ENCODE results near the gene ALG8.

ALG8 gene

GRCh38 chr11:78163828-78164227 lies 24.4 kb upstream of the ALG8 start:
- Histone ChIP-seq H3K9me3 (ENCODE audit: low read depth, low read length) (no peaks in the 10 kb centered on the region), H3K27ac (no peak overlapping the region), H3K36me3 (ENCODE audit: insufficient read depth, low read length) (no peaks in the 10 kb centered on the region), H3K4me3 (no peak overlapping the region), H3K9ac (ENCODE audit: insufficient read length) (no peak overlapping the region)
- TF ChIP-seq POLR2AphosphoS5 (IDR thresholded peaks at IDR 0.05; ENCODE audit: borderline replicate concordance, low read depth, low read length) = no peak
- no peak for TF ChIP-seq EZH2 (IDR thresholded peaks at IDR 0.05)
- TF ChIP-seq FOXP2 (optimal IDR thresholded peaks at IDR 0.05; ENCODE audit: control extremely low read depth, extremely low read length, insufficient read depth) = no peak
- DNase-seq (ENCODE audit: low read depth, low spot score) = no peak

- Histone ChIP-seq H3K4me3 (no peak overlapping the region), H3K36me3 (ENCODE audit: insufficient read depth, low read length) (no peaks in the 10 kb centered on the region), H3K9ac (ENCODE audit: insufficient read length) (no peak overlapping the region), H3K27ac (no peak overlapping the region), H3K9me3 (ENCODE audit: low read depth, low read length) (no peaks in the 10 kb centered on the region)
- no peak for DNase-seq (ENCODE audit: low read depth, low spot score)
- no peak for TF ChIP-seq FOXP2 (optimal IDR thresholded peaks at IDR 0.05; ENCODE audit: control extremely low read depth, extremely low read length, insufficient read depth)
- TF ChIP-seq POLR2AphosphoS5 (IDR thresholded peaks at IDR 0.05; ENCODE audit: borderline replicate concordance, low read depth, low read length) = no peak
- no peak for TF ChIP-seq EZH2 (IDR thresholded peaks at IDR 0.05)
These were observed 22.5 kb upstream of the ALG8 start for GRCh38 chr11:78161962-78162371.

GRCh38 chr11:78161346-78161745 lies 21.9 kb upstream of the ALG8 start:
- H3K4me3 ChIP-seq = no peak overlapping the region
- no peak overlapping the region for H3K27ac ChIP-seq
- H3K9ac ChIP-seq (ENCODE audit: insufficient read length) = no peak overlapping the region
- no peaks in the 10 kb centered on the region for H3K36me3 ChIP-seq (ENCODE audit: insufficient read depth, low read length)
- H3K9me3 ChIP-seq (ENCODE audit: low read depth, low read length) = no peaks in the 10 kb centered on the region
- no peak for DNase-seq (ENCODE audit: low read depth, low spot score)
- no peak for TF ChIP-seq EZH2 (IDR thresholded peaks at IDR 0.05)
- TF ChIP-seq FOXP2 (optimal IDR thresholded peaks at IDR 0.05; ENCODE audit: control extremely low read depth, extremely low read length, insufficient read depth) = no peak
- no peak for TF ChIP-seq POLR2AphosphoS5 (IDR thresholded peaks at IDR 0.05; ENCODE audit: borderline replicate concordance, low read depth, low read length)

DNA sequence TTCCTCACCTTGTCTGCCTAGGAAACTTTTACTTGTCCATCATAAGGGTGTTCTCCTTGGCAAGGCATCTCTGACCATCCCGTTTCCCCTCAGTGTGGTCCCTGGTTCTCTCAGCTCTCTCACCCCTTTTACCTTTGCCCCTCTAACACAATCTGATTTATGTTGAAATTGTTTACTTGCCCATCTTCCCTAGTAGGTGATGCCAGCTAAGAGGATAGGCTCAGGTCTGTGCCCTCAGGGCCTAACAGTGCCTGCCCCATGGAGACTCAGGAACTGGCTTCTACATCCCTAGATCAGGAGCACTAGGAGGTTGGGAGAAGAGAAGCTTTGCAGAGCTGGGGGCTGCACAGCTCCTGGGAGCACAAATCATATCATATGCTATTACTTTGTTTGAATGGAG lies 21.1 kb upstream of the ALG8 start:
- no peak overlapping the region for H3K27ac ChIP-seq
- DNase-seq (ENCODE audit: low read depth, low spot score) = no peak
- TF ChIP-seq FOXP2 (optimal IDR thresholded peaks at IDR 0.05; ENCODE audit: control extremely low read depth, extremely low read length, insufficient read depth) (no peak), POLR2AphosphoS5 (IDR thresholded peaks at IDR 0.05; ENCODE audit: borderline replicate concordance, low read depth, low read length) (no peak), EZH2 (IDR thresholded peaks at IDR 0.05) (no peak)
- no peak overlapping the region for H3K9ac ChIP-seq (ENCODE audit: insufficient read length)
- H3K9me3 ChIP-seq (ENCODE audit: low read depth, low read length) = no peaks in the 10 kb centered on the region
- no peaks in the 10 kb centered on the region for H3K36me3 ChIP-seq (ENCODE audit: insufficient read depth, low read length)
- H3K4me3 ChIP-seq = no peak overlapping the region

DNA sequence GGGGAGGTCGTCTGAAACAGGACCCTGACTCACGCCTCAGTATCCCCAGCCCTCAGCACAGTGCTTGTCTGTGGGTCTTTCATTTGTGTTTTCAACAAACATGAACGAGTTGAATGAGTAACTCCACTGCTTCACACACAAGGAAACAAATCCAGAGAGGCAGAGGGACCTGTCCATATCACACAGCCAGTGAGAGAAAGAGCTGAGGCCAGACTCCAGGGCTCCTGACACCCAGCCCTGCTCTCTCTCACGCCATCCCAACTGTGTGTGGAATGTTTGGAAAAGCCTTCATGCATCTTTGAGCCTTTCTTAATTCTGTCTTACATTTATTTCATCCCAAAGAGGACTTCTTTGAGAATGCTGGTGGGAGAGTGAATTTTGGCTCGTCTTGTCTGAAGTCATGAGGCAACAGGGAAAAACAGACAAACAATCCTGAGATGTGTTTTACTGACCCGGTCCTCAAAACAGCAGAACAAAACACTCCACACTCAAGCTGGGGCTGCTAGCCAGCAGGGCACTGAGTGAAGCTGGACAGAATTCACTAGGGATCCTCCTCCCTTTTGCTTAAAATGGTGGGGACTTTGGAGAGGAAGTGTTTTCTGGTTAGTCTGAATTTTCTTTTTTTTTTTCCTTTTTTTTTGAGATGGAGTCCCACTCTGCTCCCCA lies 19.7 kb upstream of the ALG8 start:
- Histone ChIP-seq H3K27ac (no peak overlapping the region), H3K9me3 (ENCODE audit: low read depth, low read length) (no peaks in the 10 kb centered on the region), H3K4me3 (no peak overlapping the region), H3K9ac (ENCODE audit: insufficient read length) (no peak overlapping the region), H3K36me3 (ENCODE audit: insufficient read depth, low read length) (no peaks in the 10 kb centered on the region)
- DNase-seq (ENCODE audit: low read depth, low spot score) = no peak
- TF ChIP-seq POLR2AphosphoS5 (IDR thresholded peaks at IDR 0.05; ENCODE audit: borderline replicate concordance, low read depth, low read length) (no peak), EZH2 (IDR thresholded peaks at IDR 0.05) (no peak), FOXP2 (optimal IDR thresholded peaks at IDR 0.05; ENCODE audit: control extremely low read depth, extremely low read length, insufficient read depth) (no peak)

DNA sequence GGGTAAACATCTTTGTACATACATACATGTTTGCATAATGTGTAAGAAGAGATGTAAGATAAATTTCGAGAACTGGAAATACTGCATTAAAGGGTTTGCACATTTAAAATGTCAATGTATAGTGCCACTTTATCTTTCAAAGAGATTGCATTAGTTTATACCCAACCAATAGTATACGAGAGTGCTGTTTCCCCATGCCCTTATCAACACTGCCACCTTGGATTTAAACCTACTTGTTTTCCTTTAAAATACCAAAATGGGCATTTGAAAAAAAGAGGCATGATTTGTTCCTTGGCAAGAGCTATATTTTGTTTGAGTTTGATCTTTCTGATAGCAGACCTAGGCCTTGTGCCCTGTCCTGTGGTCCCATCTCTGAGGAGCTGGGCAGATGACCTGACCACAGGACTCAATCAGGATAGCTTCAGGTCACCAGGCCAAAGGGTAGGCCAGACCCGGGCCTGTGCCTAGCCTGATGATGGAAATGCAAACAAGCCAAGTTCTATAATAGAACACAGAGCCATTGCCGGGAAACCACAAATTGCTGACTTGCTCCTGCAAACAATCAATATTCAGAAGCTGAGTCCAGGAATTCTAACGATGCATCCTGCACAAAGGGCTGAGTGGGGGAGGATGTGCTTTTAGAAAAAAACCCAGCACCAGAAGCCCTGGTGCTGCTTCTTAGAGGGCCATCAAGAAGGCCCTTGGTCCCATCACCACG lies 16.9 kb upstream of the ALG8 start:
- TF ChIP-seq EZH2 (IDR thresholded peaks at IDR 0.05) (no peak), FOXP2 (optimal IDR thresholded peaks at IDR 0.05; ENCODE audit: control extremely low read depth, extremely low read length, insufficient read depth) (no peak)
- Histone ChIP-seq H3K36me3 (ENCODE audit: insufficient read depth, low read length) (no peaks in the 10 kb centered on the region), H3K9me3 (ENCODE audit: low read depth, low read length) (no peaks in the 10 kb centered on the region), H3K4me3 (no peak overlapping the region), H3K9ac (ENCODE audit: insufficient read length) (no peak overlapping the region), H3K27ac (no peak overlapping the region)
- DNase-seq (ENCODE audit: low read depth, low spot score) = no peak

GRCh38 chr11:78151804-78152203 lies 12.4 kb upstream of the ALG8 start:
- DNase-seq (ENCODE audit: low read depth, low spot score) = no peak
- no peaks in the 10 kb centered on the region for H3K9me3 ChIP-seq (ENCODE audit: low read depth, low read length)
- H3K27ac ChIP-seq = no peak overlapping the region
- H3K9ac ChIP-seq (ENCODE audit: insufficient read length) = no peak overlapping the region
- TF ChIP-seq POLR2AphosphoS5 (IDR thresholded peaks at IDR 0.05; ENCODE audit: borderline replicate concordance, low read depth, low read length) (no peak), FOXP2 (optimal IDR thresholded peaks at IDR 0.05; ENCODE audit: control extremely low read depth, extremely low read length, insufficient read depth) (no peak), EZH2 (IDR thresholded peaks at IDR 0.05) (no peak)
- H3K36me3 ChIP-seq (ENCODE audit: insufficient read depth, low read length) = no peaks in the 10 kb centered on the region
- H3K4me3 ChIP-seq = no peak overlapping the region

DNA sequence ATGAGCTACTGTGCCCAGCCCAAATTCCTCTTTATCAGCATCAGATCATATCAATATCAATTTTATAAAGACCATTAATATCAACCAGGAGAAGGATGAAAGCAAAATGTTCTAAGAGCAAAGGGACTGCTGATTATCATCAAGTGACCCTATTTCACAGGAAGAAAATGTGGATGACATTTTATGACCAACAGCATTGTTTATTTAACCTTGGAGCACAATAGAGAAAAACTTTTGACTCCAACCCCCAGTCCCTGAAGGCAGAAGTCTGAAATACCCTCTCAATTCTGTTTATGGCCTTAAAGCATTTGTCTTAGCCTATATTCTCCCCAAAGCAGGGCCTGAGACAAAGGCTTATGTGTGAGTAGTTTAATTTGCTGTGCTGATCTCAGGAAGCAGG lies 11.3 kb upstream of the ALG8 start:
- TF ChIP-seq EZH2 (IDR thresholded peaks at IDR 0.05) (no peak), FOXP2 (optimal IDR thresholded peaks at IDR 0.05; ENCODE audit: control extremely low read depth, extremely low read length, insufficient read depth) (no peak), POLR2AphosphoS5 (IDR thresholded peaks at IDR 0.05; ENCODE audit: borderline replicate concordance, low read depth, low read length) (no peak)
- no peak overlapping the region for H3K4me3 ChIP-seq
- H3K9me3 ChIP-seq (ENCODE audit: low read depth, low read length) = no peaks in the 10 kb centered on the region
- H3K27ac ChIP-seq = no peak overlapping the region
- H3K36me3 ChIP-seq (ENCODE audit: insufficient read depth, low read length) = no peaks in the 10 kb centered on the region
- DNase-seq (ENCODE audit: low read depth, low spot score) = no peak
- no peak overlapping the region for H3K9ac ChIP-seq (ENCODE audit: insufficient read length)

All from SK-N-MC (cell line).